GM19351 (cell line): ENCODE measurements around the gene PDE7B.

Experiments used
- ATAC-seq: cut with Tn5 transposase; IDR thresholded peaks from one replicate; pipeline ENCODE4 v1.9.1; 2021; ENCODE audit warnings: mild to moderate bottlenecking, moderate library complexity; ENCODE audit not compliant: unreplicated experiment

PDE7B gene

DNA sequence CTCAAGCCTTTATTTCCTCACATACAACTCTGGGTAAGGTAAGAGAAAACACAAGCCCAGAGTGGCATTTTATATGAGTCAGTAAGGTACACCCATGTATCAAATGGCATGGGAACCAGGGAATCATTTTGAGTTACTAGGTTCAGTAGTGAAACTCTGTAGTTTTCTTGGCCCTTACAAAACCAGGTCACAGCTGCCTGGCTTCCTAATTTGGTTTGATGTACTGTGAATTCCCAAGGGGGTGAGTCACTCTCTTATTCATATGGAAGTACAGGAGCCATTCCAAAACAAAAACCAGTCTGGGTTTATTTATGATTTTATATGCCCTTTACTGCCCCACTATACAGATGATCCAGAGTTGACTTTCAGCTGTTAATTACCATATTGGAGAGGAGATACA, 70.7 kb downstream of the PDE7B start:
- no peak for ATAC-seq

DNA sequence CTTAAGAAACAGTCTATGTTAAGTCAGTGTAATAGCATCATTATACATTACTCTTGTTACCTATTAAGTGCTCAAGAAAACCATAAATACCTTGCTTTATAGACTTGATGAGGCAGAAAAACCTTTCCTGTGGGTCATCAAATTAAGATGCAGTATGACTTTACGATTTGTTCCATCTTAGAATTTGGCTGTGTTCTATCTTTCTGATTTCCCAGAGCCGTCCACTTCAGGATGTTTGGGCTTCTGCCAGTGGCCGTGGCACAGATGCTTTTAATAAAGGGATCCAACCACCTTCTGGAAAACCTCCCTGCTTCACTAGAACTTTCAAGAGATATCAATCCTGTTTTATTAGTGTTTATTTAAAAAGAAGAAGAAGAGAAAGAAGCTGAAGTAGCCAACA, 71.2 kb downstream of the PDE7B start:
- ATAC-seq: no peak

DNA sequence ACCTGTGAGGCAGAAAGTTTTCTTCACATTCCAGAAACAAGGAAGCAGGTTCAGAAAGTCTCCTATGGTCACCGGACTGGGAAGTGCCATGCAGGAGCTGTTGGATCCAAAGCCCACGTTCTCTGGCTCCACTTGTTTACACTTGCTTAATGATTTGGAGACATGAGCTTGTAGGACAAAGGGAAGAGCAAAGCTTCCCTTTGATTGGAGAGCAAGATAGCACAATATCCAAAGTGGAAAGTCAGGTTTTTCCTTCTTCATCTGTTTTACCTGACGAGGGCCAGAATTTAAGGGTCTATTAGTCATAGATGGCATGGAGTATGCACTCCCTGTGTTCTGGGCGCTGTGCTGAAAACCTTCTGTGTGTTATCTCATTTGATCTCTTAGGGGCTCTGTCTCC, 81.2 kb downstream of the PDE7B start:
- ATAC-seq: no peak

DNA sequence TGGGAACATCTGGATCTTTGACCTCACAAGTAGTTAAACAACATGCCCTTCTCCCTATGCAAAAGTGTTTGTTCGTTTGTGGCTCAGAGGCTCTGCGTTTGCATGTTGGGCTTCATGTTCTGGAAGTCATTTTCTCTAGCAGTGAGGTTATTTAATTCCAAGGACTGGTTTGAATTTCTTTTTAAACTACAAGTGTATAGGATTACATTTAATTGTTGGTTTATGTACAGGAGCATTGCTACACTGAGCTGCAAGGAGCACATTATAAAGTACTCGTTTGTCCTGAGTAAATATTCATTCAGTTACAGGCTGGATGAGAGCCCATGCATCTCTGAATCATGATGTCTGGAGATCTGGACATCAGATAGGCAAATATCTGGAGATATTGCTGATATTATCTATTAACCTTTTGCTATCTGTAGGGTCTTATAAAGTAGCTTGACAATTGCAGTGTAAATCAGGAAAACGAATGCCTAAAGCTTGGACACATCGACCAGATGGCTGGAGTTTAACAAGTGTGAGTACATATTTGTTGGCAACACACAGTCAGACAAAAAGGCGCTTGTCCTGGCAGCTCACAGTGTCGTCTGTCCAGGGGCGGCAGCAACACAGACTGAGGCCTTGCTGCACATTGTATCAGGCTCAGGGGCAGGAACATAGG, 84.6 kb downstream of the PDE7B start:
- no peak for ATAC-seq

DNA sequence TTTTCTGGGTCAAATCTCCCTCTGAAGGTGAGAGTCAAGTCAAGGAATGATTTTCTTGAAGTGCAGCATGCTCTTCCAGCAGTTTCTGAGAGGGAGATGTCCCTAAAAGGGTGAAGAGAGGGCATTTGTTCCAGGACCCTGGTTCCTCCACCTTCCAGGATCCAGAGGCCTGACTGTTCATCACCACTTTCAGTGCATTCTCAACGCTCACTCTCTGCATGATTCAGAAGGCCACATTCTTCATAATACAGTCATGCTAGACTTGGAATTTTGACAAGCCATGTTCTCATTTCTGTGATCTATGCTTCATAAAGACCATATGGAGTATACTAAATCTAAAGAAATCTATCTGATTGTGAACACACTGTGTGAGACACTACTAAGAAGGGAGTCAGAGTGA, 85.1 kb downstream of the PDE7B start:
- ATAC-seq: no peak

DNA sequence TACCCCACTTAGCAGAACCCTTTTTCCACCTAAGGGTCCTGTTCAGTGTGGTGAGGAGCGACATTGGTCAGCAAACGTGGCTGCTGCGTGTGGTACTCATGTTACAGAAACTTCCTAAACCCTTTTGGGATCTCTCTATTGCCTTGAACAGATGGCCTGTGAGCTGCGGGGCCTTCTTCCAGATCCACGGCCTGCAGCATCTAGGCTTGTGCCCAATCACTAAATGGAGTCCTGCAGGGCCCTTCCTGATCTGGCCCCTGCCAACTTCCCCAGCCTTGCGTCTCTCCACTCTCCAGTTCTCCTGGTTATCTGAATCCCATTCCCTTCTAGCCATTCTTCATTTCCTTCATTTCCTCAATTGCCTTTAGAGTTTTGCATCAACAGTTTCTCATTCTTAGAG, 85.6 kb downstream of the PDE7B start:
- ATAC-seq: no peak

DNA sequence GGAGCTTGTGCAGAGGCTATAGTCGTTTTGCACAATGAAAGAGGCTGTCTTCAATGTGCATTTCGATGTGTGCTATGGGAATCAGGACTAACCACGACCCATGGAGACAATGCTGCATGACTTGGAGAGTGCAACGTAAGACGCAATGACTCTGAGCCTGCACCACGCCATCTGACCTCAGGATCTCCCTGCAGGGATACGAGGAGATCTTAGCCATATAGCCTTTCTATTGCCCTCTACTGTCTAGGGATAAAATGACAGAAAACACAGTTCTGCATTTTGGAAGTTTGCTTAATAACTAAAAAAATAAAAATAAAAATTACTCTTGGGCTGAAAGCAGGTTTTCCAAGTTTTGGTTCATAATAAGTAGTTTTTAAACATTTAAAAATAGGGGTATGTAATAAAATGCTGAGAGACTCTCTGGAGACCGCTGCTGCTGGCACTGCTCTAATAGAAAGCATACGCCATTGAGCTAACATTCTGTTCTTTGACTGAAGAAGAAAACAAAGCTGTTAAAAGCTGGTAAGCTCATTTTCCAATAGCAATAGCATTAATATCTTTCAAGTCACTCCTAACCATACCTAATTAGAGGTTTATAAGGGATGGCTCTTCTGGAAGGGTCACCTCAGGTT, 87.2 kb downstream of the PDE7B start:
- ATAC-seq: no peak

DNA sequence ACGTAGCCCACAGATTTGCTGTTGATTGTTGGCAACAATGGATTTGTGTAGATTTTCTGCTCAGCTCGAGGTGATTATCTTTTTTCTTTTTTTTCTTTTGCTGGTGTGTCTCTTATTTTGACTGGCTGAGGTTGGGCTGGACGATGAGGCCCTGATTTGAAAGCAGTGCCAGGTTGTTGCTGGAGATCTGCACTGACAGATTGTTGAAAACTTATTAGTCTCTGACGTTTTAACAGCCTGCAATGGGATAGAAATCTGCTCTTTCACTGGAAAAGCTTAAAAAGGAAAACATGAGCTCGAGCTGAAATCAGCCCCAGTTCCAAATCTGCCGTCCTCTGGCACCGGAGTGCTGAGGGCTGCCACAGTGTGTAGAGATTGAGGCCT, 87.7 kb downstream of the PDE7B start:
- no peak for ATAC-seq

DNA sequence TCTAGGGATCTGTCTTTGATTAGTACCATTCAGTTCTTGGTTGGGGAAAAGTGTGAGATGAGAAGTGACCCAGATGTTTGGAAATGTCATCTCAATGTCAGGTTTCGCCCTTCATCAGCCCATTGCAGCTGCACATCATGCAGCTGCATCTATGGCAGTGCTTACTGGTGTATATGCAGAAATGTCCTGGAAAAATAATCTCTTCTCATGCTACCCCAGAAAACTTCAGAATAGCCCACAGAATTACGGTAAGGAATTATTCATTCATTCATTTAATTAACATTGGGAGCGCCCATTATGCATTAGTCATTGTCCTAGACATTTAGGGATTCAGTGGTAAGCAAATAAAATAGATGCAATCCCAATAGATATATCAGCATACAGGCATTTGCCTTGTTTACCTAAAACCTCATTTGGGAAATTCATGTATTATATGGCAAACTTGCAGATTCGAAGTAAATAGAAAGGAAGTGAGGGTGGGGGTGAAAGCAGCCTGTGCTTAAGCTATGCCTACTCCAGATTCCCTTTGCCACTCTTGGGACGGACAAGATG, 89.2 kb downstream of the PDE7B start:
- ATAC-seq: no peak

DNA sequence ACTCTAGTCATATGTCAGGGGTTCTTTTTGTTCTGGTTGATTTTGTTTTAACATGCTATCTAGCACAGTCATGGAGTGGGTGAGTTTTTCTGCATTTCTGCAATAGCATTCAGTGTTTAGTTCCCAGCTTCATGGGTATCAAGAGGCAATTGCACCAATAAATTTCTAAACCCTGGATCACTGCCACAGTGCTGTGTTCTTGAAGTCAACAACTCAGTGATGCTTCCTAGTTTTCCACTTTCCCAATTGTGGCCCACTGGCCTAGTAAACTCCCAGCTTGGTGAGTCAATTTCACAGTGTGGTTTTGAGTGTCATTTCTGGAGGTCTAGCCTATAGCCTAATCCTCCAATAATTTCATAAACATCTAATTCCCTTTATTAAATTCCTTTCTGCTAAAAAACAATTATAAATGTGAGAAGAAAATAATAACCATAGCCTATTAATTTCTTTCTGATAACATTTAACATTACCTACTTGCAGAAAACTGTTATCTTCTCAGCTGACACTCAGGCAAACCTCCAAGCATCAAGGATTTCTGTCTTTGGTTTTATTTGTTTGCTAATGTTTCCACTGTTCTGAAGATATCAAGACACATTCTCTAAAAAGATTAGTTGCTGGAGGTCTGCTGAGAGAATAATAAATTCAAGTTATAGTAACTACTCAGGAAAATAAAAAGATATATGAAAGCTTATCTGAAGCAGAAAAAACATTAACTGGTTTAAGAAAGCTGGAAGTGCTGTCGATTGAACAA, 89.9 kb downstream of the PDE7B start:
- ATAC-seq: no peak

DNA sequence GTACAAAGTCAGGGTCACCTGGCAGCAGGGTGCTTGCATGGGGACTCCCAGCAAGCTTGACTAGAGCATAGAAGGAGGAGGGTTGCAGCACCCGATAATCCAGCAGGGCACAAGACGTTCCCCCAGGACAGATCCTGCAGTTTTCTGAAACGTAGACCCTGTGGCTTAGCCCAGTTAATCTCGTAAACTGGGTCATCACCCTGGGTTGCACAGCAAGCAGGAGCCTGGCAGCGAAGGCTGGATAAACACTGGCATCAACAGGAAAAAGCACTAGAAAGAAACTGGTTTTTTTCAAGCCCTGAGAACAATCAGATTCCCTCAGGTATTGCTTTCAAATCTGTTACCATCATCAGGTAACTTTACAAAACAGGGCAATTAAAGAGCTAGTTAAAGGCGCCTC, 92.6 kb downstream of the PDE7B start:
- no peak for ATAC-seq

DNA sequence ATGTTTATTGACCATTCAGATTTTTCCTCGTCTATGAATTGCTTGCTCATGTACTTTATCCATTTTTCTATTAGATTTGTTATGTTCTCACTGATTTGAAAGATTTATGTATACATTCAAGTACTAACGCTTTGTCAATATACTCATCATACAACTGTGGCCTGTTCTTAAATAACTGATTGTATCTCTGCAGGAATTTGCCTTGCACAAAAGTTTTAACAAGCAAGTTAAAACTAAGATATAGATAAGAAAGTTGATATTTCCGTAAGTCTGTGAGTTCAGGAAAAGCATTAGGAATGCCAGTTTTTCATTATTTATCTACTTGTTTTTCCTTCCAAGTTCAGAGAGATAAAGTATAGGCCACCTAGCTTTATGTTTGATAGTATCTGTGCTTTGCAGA, 95.2 kb downstream of the PDE7B start:
- no peak for ATAC-seq

DNA sequence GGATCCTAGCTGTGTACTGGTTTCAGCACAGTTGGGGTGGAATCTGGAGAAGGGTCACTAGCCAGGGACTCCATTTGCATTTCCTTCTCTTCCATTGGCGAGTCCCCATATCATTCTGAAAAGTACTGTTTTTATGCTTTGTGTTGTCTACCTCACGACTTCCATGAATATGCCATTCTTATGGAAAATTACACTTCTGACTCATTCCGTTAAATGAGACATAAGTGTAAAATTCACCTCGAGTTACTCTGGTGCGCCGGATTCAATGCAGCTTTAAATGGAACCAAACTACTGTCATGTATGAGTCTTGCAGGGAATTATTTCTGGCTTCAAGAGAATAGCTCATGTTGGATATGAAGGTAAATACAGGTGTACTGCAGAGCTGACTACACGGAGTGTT, 99.2 kb downstream of the PDE7B start:
- no peak for ATAC-seq

DNA sequence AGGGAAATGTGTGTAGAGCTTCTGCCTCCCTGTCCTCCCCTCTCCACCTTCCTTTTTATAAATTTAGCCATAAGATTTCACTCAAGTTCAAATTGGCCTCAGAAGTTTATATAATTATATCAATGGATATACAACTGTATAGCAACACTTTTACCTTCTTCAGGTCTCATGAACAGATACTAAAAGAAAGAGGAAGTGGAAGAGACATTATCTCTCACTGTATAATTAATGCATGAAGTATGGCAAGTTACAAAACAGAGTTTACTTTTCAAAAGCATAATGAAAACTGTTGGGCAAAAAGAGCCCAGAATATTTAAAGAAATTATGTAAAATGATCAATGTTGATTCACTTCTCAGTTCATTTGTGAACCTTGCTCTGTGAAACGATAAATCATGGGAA, 99.7 kb downstream of the PDE7B start:
- no peak for ATAC-seq

DNA sequence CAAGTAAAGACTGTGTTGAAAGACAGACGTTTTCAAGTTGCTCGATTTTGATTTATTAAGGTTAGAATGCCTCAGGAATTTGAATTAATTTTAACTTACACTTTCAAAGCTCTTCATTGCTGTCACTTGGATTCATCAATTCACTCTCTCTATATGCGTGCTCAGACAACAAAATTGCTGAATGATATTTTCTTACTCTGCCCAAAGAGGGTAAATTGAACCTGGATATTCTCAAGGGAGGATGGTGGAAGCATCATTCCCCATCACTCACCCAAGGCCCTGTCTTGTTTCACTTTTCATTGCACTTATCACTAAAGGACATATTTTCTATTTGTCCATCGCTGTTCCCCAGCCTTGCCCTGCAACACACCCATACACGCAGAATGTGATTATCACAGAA, 102.3 kb downstream of the PDE7B start:
- ATAC-seq: no peak

DNA sequence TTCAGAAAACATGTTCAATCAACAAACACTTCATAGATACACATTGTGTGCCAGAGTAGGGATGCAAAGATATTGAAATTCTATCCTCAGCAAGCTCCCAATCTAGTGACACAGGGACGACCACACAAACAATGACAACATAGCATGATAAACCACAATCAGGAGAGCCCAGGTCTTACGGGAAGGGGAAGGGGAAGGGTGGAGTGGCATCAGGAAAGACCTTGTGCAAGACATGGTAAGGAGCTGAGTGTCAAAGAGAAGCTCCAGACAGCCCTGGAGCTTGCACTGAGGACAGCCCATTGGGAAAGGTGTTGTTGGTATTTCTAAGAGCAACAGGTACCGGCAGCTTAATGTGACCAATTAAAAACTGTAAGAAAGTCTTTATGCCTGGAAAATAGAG, 103.6 kb downstream of the PDE7B start:
- ATAC-seq: no peak

DNA sequence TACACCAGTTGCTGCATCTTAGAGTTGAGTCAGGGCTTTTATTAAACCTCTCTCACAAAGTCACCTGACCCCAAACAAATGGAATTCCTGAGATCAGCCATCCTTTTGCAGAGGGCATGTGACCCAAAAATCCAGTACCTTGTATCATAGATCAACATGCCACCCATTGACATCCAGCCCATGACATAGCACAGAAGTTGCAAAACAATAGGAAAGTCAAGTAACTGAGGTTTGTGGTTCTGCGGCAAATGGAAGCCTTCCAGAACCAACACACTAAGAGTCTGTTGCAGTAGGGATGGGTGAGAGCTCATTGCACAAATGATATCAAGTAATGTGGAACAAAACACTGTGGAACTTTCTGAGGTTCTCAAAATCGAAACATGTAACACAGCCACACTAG, 111.2 kb downstream of the PDE7B start:
- no peak for ATAC-seq

DNA sequence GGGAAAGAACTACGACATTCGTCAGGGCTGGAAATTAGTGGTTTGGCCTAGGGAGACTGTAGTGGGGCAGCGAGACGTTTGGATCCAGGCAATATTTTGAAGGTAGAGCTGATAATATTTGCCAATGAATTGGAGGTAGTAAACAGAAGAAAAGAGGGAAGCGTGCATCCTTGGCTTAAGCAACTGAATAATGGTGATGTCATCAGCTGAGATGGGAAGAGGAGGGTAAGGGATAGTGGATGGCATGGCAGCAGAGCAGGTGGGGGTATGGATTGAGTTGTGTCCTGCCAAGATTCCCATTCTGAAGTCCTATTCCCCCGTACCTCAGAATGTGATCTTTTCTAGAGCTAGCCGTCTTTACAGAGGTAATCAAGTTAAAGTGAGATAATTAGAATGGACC, 119.2 kb downstream of the PDE7B start:
- no peak for ATAC-seq

DNA sequence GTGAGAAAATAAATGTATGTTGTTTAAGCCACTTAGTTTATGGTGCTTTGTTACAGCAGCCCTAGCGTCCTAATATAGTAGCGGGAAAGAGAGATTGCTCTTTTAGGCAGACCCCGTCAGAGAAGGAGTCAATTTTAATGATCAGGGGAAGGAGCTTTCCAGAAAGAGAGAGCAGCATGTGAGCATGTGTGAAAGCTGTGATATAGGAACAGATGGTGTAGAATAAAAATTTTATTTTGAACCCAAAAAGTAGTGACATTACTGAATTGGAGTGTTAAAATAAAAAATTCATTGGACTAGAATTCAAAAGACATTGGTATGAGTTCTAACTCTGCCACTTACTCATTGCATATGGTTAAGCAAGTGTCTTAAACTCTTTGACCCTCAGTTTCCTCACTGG, 119.8 kb downstream of the PDE7B start:
- ATAC-seq: no peak

DNA sequence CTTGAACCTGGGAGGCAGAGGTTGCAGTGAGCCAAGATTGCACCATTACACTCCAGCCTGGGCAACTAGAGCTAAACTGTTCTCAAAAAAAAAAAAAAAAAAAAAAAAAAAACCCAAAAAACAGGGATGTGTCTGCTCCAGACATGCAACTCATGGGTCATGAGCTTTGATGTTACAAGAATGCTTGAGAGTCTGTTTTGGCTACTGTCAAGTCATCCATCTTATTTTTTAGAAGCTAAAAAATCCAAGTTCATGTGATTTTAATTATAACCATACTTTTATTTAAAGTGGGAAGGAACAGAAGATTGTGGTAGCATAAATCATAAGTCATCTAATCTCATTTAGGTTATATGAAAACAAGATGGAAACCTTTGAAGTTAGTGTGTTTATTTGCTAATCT, 120.6 kb downstream of the PDE7B start:
- no peak for ATAC-seq

DNA sequence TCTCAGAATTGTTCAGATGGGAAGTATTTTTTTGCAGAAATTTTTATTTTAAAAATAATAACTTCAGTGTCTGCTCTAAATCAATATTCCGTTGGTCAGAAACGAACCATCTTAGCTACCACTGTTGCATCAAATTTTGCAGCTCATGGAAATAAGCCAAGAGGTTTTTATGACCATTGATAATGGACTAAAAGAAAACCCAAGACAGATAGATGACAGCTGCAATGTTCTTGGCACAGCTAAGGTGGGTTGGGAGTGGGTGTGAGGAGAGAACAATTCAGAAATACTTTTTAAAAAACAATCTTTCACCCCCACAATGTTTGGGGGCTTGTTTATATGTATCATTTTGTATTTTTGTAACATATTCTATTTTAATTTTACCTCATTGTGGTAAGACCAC, 121.1 kb downstream of the PDE7B start:
- no peak for ATAC-seq

DNA sequence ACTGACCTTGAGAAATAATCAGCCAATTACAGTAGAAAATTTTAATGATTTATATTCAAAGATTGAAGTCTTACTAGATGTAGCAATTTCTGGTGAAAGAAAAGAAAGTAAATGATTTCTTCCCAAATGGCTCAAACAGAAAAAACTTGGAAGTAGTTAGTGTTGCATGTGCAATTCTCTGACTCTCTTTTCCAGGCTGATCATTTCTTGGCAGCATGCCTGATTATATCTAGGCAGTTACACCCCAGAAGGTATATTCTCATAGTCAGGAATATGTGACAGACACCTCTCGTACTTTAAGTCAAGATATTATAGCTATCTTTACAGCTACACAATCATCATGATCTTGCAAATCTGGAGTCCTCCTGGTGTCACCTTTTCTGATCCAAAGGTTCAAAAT, 122.9 kb downstream of the PDE7B start:
- no peak for ATAC-seq
